GM18909 (cell line): Measurements from ENCODE around the gene HIGD1B.

Experiments
- ATAC-seq: cut with Tn5 transposase; IDR thresholded peaks from one replicate; pipeline ENCODE4 v1.9.1; 2021; ENCODE audit warnings: mild to moderate bottlenecking; ENCODE audit not compliant: unreplicated experiment, poor library complexity

HIGD1B gene

DNA sequence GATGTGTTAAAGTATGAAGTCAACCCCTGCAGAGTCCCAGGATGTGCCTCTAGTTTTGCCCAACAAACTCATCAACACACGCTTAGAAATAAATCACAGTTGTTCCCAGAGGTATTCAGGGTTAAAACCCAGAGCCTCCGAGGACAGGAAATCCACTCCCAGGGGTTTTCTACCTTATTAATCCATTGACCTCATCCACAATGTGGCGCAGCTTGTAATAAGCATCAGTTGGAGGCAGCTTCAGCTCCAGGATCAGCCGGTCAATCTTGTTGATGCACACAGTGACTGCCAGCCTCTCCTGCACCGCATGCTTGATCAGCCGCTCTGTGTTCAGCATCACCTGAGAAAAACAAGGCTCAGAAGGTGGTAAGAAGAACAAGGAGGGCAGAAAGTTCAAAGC is 28.1 kb downstream of the HIGD1B start:
- ATAC-seq = no peak

DNA sequence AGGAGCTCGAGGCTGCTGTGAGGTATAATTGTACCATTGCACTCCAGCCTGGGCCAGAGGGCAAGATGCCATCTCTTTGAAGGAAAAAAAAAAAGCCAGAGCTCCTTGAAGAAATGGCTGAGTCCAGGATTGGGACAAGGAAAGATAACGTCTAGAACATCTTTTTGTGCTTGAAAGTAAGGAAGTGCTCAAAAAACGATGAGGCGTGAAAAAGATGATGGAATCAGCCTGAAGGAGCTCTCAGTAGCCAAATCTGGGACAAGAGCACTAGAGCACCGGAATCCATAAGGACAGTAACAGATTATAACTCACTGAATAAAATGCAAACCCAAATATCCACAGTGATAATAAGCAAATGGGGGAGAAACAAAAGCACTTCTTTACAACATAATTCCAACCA is 29.4 kb downstream of the HIGD1B start:
- ATAC-seq = no peak

DNA sequence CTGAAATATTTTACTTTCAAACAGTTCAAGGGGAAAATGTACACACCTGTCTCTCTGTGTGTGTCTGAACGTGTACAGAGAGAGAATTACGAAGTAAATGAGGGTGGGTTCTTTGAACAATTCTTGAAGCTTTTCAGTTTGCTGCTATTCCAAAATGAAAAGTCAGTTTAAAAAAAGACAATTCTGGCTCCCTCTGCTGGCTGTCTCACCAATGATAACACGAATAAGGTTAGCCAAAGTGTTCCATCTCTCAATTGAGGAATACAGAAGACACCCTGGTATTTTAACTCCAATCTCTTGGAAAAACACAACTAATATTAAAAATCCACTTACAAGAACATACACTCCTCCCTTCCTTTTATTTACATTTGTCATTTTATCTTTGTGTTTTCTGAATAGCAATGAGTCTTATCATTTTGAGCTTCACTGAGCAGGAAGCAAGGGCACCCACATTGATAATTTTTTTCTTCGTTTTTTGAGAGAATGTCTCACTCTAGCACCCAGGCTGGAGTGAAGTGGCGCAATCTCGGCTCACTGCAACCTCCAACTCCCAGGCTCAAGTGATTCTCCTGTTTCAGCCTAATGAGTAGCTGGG is 31.0 kb downstream of the HIGD1B start:
- no peak for ATAC-seq

DNA sequence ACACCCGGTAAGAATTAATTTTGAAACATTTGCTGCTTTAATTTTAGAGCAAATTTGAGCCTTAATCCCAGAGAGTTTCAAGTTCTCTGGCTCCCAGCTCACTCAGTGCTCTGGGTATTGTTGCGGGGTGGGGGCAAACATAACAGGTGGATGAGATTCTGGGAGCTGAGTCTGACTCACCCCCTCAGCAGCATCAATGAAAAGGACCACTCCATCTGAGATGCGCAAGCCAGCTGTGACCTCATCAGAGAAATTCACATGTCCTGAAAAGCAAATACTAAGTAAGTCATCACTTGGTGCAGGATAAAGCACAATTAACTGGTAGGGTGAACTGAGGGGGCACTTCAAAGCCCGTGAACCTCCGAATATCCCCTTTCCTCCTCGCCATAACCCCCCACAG is 31.7 kb downstream of the HIGD1B start:
- no peak for ATAC-seq

DNA sequence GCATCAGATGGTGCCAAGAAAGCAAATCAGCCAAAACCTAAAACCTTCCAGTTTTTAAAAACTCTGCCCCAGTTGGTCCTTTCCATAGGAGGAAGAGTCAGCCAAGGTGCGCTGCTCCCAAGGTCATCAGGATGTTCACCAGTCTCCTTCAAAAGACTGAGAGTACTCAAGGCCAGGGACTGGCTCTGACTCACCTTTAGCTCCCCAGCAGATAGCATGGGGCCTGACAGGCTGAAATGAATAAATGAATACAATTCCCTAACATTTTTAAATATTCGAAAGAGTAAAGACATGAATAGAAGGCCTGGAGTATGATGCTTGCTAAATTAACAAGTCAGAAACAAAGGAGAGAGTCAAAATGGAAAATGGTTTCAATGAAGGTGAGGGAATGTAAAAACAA is 32.4 kb downstream of the HIGD1B start:
- no peak for ATAC-seq

DNA sequence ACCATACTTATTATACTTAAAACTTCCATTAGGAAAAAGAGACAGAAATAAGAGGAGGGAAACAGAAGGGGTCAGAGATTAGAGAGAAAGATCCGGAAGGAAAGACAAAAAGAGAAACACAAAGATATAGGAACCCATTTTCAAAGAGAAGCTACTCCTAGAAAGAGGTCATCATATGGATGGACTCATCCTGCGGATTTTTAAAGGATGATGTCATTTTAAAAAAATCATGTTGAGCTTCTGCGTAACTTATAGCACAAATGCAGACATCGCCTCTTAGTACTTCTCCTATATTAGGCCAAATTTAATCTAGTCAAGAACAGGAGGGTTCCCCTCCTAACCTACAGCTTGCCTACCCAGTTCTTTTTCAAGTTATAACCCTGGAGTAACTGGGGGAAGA is 33.5 kb downstream of the HIGD1B start:
- ATAC-seq = no peak

DNA sequence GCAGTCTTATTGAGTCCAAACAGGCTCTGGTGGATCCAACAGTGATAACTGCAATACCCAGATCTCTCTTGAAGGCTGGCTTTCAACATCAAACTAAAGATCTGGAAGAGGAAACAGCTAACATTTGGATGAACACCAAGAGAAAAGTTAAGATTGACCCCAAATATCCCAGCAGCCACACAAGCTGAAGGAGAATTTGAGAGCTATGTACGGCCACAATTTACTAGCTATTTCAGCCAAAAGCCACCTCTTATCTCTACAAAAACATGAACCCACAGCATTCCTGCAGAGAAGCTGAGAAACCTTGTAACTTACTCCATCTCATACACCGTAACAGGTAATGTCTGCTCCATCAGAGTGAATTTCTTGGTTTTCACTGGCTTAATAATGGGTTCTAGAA is 37.3 kb downstream of the HIGD1B start:
- ATAC-seq = no peak

DNA sequence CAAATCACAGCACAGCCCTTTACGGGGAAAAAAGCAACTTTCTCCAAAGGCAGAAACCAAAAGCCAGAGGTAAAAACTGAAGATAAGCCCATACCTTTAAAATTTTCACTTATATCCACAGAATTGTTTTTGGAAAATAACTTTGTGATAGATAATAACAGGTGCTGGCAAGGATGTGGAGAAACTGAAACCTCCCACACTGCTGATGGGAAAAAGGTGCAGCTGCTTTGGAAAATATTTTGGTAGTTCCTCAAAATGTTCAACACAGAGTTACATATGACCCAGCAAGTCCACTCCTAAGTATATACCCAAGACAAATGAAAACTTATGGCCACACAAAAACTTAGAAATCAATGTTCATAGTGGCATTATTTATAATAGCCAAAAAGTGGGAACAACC is 39.3 kb downstream of the HIGD1B start:
- no peak for ATAC-seq

DNA sequence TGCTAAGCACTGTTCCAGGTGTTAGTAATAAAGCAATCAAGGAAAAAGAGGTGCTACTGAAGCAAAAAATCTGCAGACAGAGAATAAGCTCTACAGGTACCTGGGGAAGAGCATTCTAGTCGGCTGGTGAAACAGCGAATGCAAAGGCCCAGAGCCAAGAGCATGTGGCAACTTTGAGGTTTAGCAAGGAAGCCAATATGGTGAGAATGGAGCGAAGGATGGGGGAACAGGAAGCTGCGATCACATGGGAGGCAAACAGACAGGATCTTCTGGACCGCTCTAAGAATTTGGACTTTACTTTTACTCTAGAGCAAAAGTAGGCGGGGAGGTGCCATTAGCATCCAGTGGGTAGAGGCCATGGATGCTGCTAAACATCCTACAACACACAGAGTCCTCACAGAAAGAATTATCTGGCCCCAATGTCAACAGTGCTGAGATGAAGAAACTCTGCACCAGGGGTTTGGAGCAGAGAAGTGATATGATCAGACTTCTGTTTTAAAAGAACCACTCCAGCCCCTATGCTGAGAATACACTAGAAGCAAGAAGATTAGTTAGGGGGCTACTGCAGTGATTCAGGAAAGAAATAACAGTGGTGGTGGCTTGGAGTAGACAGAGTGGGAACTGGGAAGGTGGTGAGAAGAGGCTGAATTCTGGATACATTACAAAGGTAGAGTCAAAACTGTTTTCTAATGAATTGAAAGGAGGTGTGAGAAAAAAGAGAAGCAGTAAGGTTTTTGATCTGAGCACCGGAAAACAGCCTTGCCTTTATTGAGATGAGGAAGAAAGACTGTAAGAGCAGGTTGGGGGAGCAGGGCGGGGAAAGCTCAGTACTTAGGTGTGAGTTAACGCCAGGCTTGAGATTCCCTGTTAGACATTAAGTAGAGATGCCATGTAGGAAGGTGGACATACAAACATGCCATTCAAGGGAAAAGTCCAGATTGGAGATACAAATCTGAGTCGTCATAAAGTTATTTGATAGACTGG is 40.6 kb downstream of the HIGD1B start:
- no peak for ATAC-seq

DNA sequence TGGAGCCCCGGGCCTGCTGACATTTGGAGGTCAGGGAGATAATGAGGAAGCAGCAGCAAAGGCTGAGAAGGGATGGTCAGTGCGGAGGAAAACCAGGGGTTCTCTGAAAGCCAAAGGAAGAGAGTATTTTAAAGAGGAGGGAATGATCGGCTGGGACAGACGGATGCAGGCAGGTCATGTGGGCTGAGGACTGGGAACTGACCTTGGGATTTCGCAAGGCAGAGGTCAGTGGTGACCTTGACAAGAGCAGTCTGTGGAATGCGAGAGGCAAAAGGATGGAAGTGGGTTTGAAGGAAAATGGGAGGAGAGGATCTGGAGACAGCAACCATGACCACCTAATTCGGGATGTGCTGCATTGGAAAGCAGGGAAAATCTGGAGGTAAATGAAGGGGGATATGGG is 41.3 kb downstream of the HIGD1B start:
- ATAC-seq = no peak

DNA sequence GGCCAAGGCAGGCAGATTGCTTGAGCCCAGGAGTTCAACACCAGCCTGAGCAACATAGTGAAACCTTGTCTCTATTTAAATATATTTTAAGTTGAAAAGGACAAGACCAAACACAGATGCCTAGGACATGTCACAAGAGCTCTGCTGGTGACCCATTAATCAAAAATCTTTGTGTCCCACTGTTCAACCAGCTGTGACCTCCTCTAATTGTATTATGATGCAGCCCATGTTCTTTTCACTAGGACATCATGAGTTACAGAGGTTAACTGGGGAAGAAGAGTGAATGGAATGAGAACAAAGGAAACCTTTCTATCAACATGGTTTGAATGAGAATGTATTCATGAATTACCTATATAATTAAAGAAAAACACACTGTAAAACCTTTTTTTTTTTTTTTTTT is 44.6 kb downstream of the HIGD1B start:
- ATAC-seq = no peak

DNA sequence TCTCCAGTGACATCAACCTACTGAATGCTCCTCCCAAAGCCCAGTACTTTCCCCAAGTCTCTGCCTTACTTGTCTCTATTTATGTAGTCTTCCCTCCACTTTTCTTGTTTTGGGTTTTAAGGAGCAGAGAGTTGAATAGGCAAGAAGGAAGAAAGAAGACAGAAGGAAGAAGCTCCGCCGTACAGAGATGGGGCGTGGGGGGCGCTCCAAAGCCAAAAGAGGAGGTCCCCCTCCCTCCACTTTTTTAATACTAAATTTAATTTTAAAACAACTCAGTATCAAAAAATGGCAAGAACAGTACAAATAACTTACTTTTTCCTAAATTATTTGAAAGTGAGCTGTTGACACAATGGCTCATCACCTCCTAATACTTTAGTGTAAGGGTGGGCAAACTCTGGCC is 47.0 kb downstream of the HIGD1B start:
- ATAC-seq = no peak

DNA sequence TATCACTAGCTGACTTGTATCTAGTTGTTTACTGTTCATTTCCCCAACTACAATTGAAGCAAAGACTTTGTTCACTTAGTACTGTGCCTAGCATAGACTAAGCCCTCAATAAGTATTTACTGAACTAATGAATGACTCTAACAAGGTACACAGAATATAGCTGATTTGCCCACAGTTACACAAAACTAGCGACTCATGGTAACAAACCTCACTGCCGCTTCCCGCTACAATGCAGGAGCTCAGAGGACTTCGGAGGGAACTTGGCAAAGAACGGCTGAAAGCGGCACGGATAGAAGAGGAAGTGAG is 51.0 kb downstream of the HIGD1B start:
- ATAC-seq = no peak

DNA sequence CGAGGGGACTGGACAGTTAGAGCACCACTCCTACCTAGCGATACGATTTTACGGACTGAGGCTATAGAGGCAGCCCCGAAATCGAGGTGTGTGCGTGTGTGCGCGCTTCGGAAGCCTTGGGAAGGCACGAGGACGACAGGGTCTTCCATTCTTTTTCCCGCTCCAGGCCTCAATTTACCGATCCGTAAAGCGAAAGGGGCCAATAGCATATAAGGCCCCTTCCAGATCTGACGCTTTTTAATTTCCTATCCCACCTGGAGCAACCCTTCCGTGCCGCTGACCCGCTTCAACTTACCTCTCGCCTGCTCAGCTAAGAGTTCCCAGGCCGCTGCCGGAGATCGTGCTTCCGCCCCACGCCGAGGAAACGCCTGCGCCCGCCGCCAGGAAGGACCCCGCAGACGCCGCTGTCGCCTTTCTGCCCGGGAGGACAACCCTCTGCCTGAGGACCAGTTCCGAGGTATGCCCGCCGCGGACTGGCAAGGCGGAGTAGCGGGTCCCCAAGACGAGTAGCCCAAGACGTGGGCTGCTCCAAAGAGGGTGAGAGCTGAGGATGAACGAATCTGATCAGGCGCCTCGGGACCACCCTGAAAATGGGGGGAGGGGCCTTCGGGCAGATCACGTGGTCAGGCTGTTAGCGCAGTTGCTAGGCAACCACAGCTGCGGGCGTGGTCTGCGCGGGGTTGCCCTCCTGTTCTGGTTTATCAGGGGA is 51.5 kb downstream of the HIGD1B start, which contains the start of gene EFTUD2:
Gene EFTUD2, minus strand, starts transcription at position 372 of the 709 bp plus-strand sequence. CDS start 4,924 bp downstream, outside the sequence.
- peak; percentile 70 for ATAC-seq
